ENCODE measurements around the gene PARD3B. TPM values are rescaled to one million over a fixed set of nuclear protein-coding genes. Genes with fewer than 3 reads are reported as not detected.

Gene PARD3B
- total and polyA plus RNA-seq, 3 experiments from 2014 or later = 0.11 to 0.26 TPM; not detected in 1

- peaks cover 0 to 2% (median 0%) of the 10 kb centered on the region in 5 donors for H3K9me3 Mint-ChIP-seq
- peaks cover 0 to 2% of the 10 kb centered on the region in 2 donors for H3K27me3 Mint-ChIP-seq
- Histone ChIP-seq H3K9me3 (ENCODE audit: low read length) (no peaks in the 10 kb centered on the region), H3K4me1 (ENCODE audit: insufficient read depth, low read length) (no peaks in the 10 kb centered on the region), H3K27me3 (ENCODE audit: insufficient read depth, low read length, poor library complexity, severe bottlenecking) (no peaks in the 10 kb centered on the region), H3K4me3 (ENCODE audit: low read length) (no peak overlapping the region), H3K36me3 (ENCODE audit: insufficient read depth, low read length) (no peaks in the 10 kb centered on the region), H3K27ac (ENCODE audit: low read depth, low read length) (no peak overlapping the region)
- H3K36me3 Mint-ChIP-seq = no peaks in the 10 kb centered on the region
- no peaks in the 10 kb centered on the region for H3K4me1 Mint-ChIP-seq
- POLR2A ChIA-PET = no interaction called here
- no peak overlapping the region for H3K27ac Mint-ChIP-seq
- no peak overlapping the region for H3K4me3 Mint-ChIP-seq
- CTCF ChIA-PET = no interaction called here
- DNase-seq = no peak
Observed at GRCh38 chr2:205563646-205564045, 1018.4 kb downstream of the PARD3B start.

- Mint-ChIP-seq H3K4me1 (no peaks in the 10 kb centered on the region), H3K27me3 (no peaks in the 10 kb centered on the region), H3K27ac (no peak overlapping the region), H3K4me3 (no peak overlapping the region), H3K36me3 (no peaks in the 10 kb centered on the region), H3K9me3 (peaks cover 0 to 2% (median 0%) of the 10 kb centered on the region in 5 donors)
- ChIA-PET POLR2A (no interaction called here), CTCF (no interaction called here)
- Histone ChIP-seq H3K4me3 (ENCODE audit: low read length) (no peak overlapping the region), H3K27ac (ENCODE audit: low read depth, low read length) (no peak overlapping the region), H3K36me3 (ENCODE audit: insufficient read depth, low read length) (no peaks in the 10 kb centered on the region), H3K4me1 (ENCODE audit: insufficient read depth, low read length) (no peaks in the 10 kb centered on the region), H3K9me3 (ENCODE audit: low read length) (no peaks in the 10 kb centered on the region), H3K27me3 (ENCODE audit: insufficient read depth, low read length, poor library complexity, severe bottlenecking) (no peaks in the 10 kb centered on the region)
- DNase-seq = no peak
Observed at GRCh38 chr2:205564346-205565141, 1019.3 kb downstream of the PARD3B start.

DNA sequence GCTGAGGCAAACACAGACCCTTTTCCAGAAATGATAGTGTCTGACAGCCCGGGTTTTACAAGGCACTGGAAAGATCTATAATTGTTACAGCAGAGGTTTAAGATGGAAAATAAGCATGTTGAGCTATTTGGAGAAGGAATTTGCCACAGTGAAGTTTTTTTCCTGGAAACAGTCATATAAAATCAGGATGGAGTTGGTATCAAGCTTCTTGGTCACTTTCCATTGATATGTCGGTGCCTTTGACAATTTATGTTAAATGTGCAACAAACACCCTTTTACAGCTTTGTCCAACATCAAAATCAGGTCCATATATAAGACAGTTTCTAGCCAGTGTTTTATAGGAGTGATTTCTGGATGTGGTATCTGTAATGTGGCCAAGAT is 1019.9 kb downstream of the PARD3B start:
- no peaks in the 10 kb centered on the region for H3K36me3 ChIP-seq (ENCODE audit: insufficient read depth, low read length)
- ChIA-PET CTCF (no interaction called here), POLR2A (no interaction called here)
- no peaks in the 10 kb centered on the region for H3K4me1 ChIP-seq (ENCODE audit: insufficient read depth, low read length)
- Mint-ChIP-seq H3K27me3 (no peaks in the 10 kb centered on the region), H3K4me3 (no peak overlapping the region), H3K9me3 (peaks cover 0 to 2% (median 0%) of the 10 kb centered on the region in 5 donors), H3K27ac (no peak overlapping the region), H3K4me1 (no peaks in the 10 kb centered on the region), H3K36me3 (no peaks in the 10 kb centered on the region)
- DNase-seq = no peak
- no peaks in the 10 kb centered on the region for H3K27me3 ChIP-seq (ENCODE audit: insufficient read depth, low read length, poor library complexity, severe bottlenecking)
- H3K27ac ChIP-seq (ENCODE audit: low read depth, low read length) = no peak overlapping the region
- H3K4me3 ChIP-seq (ENCODE audit: low read length) = no peak overlapping the region
- no peaks in the 10 kb centered on the region for H3K9me3 ChIP-seq (ENCODE audit: low read length)

GRCh38 chr2:205566606-205567168 is 1021.4 kb downstream of the PARD3B start:
- H3K4me1 Mint-ChIP-seq = no peaks in the 10 kb centered on the region

GRCh38 chr2:205568620-205569019 is 1023.3 kb downstream of the PARD3B start:
- Mint-ChIP-seq H3K9me3 (peaks cover 0 to 5% (median 0%) of the 10 kb centered on the region in 5 donors), H3K36me3 (no peaks in the 10 kb centered on the region), H3K4me1 (no peaks in the 10 kb centered on the region), H3K27ac (no peak overlapping the region), H3K4me3 (no peak overlapping the region), H3K27me3 (no peaks in the 10 kb centered on the region)
- H3K27ac ChIP-seq (ENCODE audit: low read depth, low read length) = no peak overlapping the region
- CTCF ChIA-PET = no interaction called here
- POLR2A ChIA-PET = no interaction called here
- H3K4me3 ChIP-seq (ENCODE audit: low read length) = no peak overlapping the region
- DNase-seq = no peak
- H3K27me3 ChIP-seq (ENCODE audit: insufficient read depth, low read length, poor library complexity, severe bottlenecking) = no peaks in the 10 kb centered on the region
- no peaks in the 10 kb centered on the region for H3K9me3 ChIP-seq (ENCODE audit: low read length)
- no peaks in the 10 kb centered on the region for H3K4me1 ChIP-seq (ENCODE audit: insufficient read depth, low read length)
- no peaks in the 10 kb centered on the region for H3K36me3 ChIP-seq (ENCODE audit: insufficient read depth, low read length)

More at GRCh38 chr2:205566606-205567168, 1021.4 kb downstream of the PARD3B start:
- peaks cover 0 to 2% (median 0%) of the 10 kb centered on the region in 5 donors for H3K9me3 Mint-ChIP-seq
- H3K4me1 ChIP-seq (ENCODE audit: insufficient read depth, low read length) = no peaks in the 10 kb centered on the region
- no peaks in the 10 kb centered on the region for H3K36me3 ChIP-seq (ENCODE audit: insufficient read depth, low read length)
- H3K27me3 Mint-ChIP-seq = no peaks in the 10 kb centered on the region
- no peaks in the 10 kb centered on the region for H3K9me3 ChIP-seq (ENCODE audit: low read length)
- H3K4me3 Mint-ChIP-seq = no peak overlapping the region
- no peaks in the 10 kb centered on the region for H3K36me3 Mint-ChIP-seq
- DNase-seq = no peak
- no peak overlapping the region for H3K4me3 ChIP-seq (ENCODE audit: low read length)
- ChIA-PET POLR2A (no interaction called here), CTCF (no interaction called here)
- H3K27ac Mint-ChIP-seq = no peak overlapping the region
- H3K27me3 ChIP-seq (ENCODE audit: insufficient read depth, low read length, poor library complexity, severe bottlenecking) = no peaks in the 10 kb centered on the region
- no peak overlapping the region for H3K27ac ChIP-seq (ENCODE audit: low read depth, low read length)

DNA sequence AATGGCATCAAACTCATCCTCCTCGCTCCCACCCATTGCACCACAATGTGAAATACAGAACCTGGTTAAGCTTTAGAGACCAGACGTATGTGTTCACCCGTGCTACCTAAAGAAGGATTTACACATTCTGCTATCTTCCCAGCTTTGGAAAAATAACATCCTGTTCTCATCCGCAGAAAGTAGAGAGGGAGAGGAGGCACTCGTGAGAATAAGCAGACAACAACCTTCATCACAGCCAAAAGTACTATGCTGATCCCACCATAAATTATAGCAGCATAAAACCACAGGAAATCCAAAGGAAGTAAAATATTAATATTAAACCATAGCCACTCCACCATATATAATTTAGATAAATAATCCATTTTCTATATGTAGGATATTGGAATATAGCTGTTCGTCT is 1025.4 kb downstream of the PARD3B start:
- no peak overlapping the region for H3K4me3 ChIP-seq (ENCODE audit: low read length)
- ChIA-PET CTCF (no interaction called here), POLR2A (no interaction called here)
- DNase-seq = no peak
- Mint-ChIP-seq H3K27me3 (no peaks in the 10 kb centered on the region), H3K36me3 (no peaks in the 10 kb centered on the region), H3K9me3 (peaks cover 2 to 5% (median 3%) of the 10 kb centered on the region in 5 donors), H3K27ac (no peak overlapping the region), H3K4me1 (no peaks in the 10 kb centered on the region), H3K4me3 (no peak overlapping the region)
- H3K27me3 ChIP-seq (ENCODE audit: insufficient read depth, low read length, poor library complexity, severe bottlenecking) = no peaks in the 10 kb centered on the region
- no peak overlapping the region for H3K27ac ChIP-seq (ENCODE audit: low read depth, low read length)
- no peaks in the 10 kb centered on the region for H3K36me3 ChIP-seq (ENCODE audit: insufficient read depth, low read length)
- no peaks in the 10 kb centered on the region for H3K9me3 ChIP-seq (ENCODE audit: low read length)
- no peaks in the 10 kb centered on the region for H3K4me1 ChIP-seq (ENCODE audit: insufficient read depth, low read length)

- H3K27ac Mint-ChIP-seq = no peak overlapping the region
- ChIA-PET POLR2A (no interaction called here), CTCF (no interaction called here)
- H3K4me3 Mint-ChIP-seq = no peak overlapping the region
- Histone ChIP-seq H3K9me3 (ENCODE audit: low read length) (no peaks in the 10 kb centered on the region), H3K4me1 (ENCODE audit: insufficient read depth, low read length) (no peaks in the 10 kb centered on the region), H3K36me3 (ENCODE audit: insufficient read depth, low read length) (no peaks in the 10 kb centered on the region), H3K27ac (ENCODE audit: low read depth, low read length) (no peak overlapping the region), H3K4me3 (ENCODE audit: low read length) (no peak overlapping the region), H3K27me3 (ENCODE audit: insufficient read depth, low read length, poor library complexity, severe bottlenecking) (no peaks in the 10 kb centered on the region)
- H3K27me3 Mint-ChIP-seq = no peaks in the 10 kb centered on the region
- H3K4me1 Mint-ChIP-seq = no peaks in the 10 kb centered on the region
- H3K9me3 Mint-ChIP-seq = peaks cover 0 to 11% (median 4%) of the 10 kb centered on the region in 5 donors
- no peak for DNase-seq
- H3K36me3 Mint-ChIP-seq = no peaks in the 10 kb centered on the region
Observed at GRCh38 chr2:205571360-205571959, 1026.2 kb downstream of the PARD3B start.

DNA sequence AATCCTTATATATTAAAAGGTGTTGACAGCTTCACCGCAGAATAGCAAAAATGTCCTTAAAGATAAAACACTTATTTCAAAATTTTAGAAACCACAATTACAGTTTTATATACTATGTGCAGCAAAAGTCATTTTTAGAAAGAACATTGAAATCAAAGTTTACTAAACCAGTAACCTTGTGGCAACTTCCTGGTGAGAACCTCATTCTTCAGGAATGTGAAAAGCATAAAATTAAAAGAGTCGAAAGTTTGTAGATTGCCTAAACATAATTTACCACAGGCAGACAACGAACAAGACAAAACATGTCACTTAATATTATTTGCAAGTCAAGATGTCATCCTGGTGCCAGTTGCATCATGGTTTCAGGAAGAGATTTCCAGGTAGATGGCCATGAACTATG is 1028.7 kb downstream of the PARD3B start:
- Histone ChIP-seq H3K4me3 (ENCODE audit: low read length) (no peak overlapping the region), H3K36me3 (ENCODE audit: insufficient read depth, low read length) (no peaks in the 10 kb centered on the region), H3K27me3 (ENCODE audit: insufficient read depth, low read length, poor library complexity, severe bottlenecking) (no peaks in the 10 kb centered on the region), H3K9me3 (ENCODE audit: low read length) (no peaks in the 10 kb centered on the region), H3K4me1 (ENCODE audit: insufficient read depth, low read length) (no peaks in the 10 kb centered on the region), H3K27ac (ENCODE audit: low read depth, low read length) (no peak overlapping the region)
- DNase-seq = no peak
- ChIA-PET POLR2A (no interaction called here), CTCF (no interaction called here)
- Mint-ChIP-seq H3K27me3 (peaks cover 0 to 2% of the 10 kb centered on the region in 2 donors), H3K9me3 (peaks cover 0 to 20% (median 4%) of the 10 kb centered on the region in 5 donors), H3K36me3 (no peaks in the 10 kb centered on the region), H3K27ac (no peak overlapping the region), H3K4me1 (no peaks in the 10 kb centered on the region), H3K4me3 (no peak overlapping the region)

Measured in CD8-positive, alpha-beta memory T cell (primary cell).